ENCODE measurements around the gene STXBP4. TPM values are rescaled to one million over a fixed set of nuclear protein-coding genes. Genes with fewer than 3 reads are reported as not detected.
A peak's percentile ranks its signal among the peaks of the same experiment; 100 is the strongest.

The STXBP4 gene
- total and polyA plus RNA-seq, 2 experiments from 2014 or later: 25.0 to 52.1 TPM

GRCh38 chr17:55004484-55004883 lies 35.9 kb downstream of the STXBP4 start:
- no peaks in the 10 kb centered on the region for H3K36me3 ChIP-seq (ENCODE audit: insufficient read depth)
- H3K9me2 ChIP-seq (ENCODE audit: insufficient read depth): no peaks in the 10 kb centered on the region
- H3K4me2 ChIP-seq: no peak overlapping the region
- no peaks in the 10 kb centered on the region for H3K27me3 ChIP-seq (ENCODE audit: insufficient read depth)
- no peak overlapping the region for H3K4me3 ChIP-seq
- H3K4me1 ChIP-seq (ENCODE audit: insufficient read depth): 0 out of 2 replicates have a peak, but pooled peaks cover 4% of the 10 kb centered on the region
- no peak overlapping the region for H3K27ac Mint-ChIP-seq
- no peaks in the 10 kb centered on the region for H4K20me1 ChIP-seq (replicated peaks; ENCODE audit: insufficient read depth)
- H3K27ac ChIP-seq (ENCODE audit: low read depth): no peak overlapping the region
- no peak overlapping the region for H3K4me3 Mint-ChIP-seq
- H3K36me3 Mint-ChIP-seq (ENCODE audit: low read depth): no peaks in the 10 kb centered on the region; the same call in 2 of the 3 replicates
- peaks cover 2% of the 10 kb centered on the region for H3K27me3 Mint-ChIP-seq (ENCODE audit: insufficient read depth, low read depth, poor library complexity)
- TF ChIP-seq ETS1 (IDR thresholded peaks at IDR 0.05) (no peak), REST (IDR thresholded peaks at IDR 0.05; ENCODE audit: unreplicated experiment) (no peak), NANOG (IDR thresholded peaks at IDR 0.05; ENCODE audit: borderline replicate concordance) (no peak)
- ATAC-seq (peak; percentile 76), DNase-seq (ENCODE audit: low spot score) (no peak)
- no peak overlapping the region for H2AFZ ChIP-seq
- H3K79me2 ChIP-seq (replicated peaks; ENCODE audit: insufficient read depth): no peaks in the 10 kb centered on the region
- H3F3A ChIP-seq (replicated peaks; ENCODE audit: low read depth): no peaks in the 10 kb centered on the region
- H3K4me1 Mint-ChIP-seq: peaks cover 26% of the 10 kb centered on the region
- no peaks in the 10 kb centered on the region for H3K9me3 Mint-ChIP-seq

GRCh38 chr17:55005520-55005919 lies 37.0 kb downstream of the STXBP4 start:
- ATAC-seq (peak; percentile 71), DNase-seq (ENCODE audit: low spot score) (peak; percentile 73)
- Histone ChIP-seq H2AFZ (no peak overlapping the region), H3K79me2 (replicated peaks; ENCODE audit: insufficient read depth) (no peaks in the 10 kb centered on the region), H3K9me2 (ENCODE audit: insufficient read depth) (no peaks in the 10 kb centered on the region), H3K4me2 (no peak overlapping the region), H3K36me3 (ENCODE audit: insufficient read depth) (no peaks in the 10 kb centered on the region), H3K27ac (ENCODE audit: low read depth) (no peak overlapping the region), H3F3A (replicated peaks; ENCODE audit: low read depth) (no peaks in the 10 kb centered on the region), H3K27me3 (ENCODE audit: insufficient read depth) (no peaks in the 10 kb centered on the region), H3K4me3 (no peak overlapping the region), H4K20me1 (replicated peaks; ENCODE audit: insufficient read depth) (no peaks in the 10 kb centered on the region), H3K4me1 (ENCODE audit: insufficient read depth) (0 out of 2 replicates have a peak, but pooled peaks cover 4% of the 10 kb centered on the region)
- Mint-ChIP-seq H3K36me3 (ENCODE audit: low read depth) (no peaks in the 10 kb centered on the region; the same call in 2 of the 3 replicates), H3K27me3 (ENCODE audit: insufficient read depth, low read depth, poor library complexity) (peaks cover 2% of the 10 kb centered on the region), H3K4me1 (peaks cover 26% of the 10 kb centered on the region), H3K9me3 (no peaks in the 10 kb centered on the region), H3K4me3 (no peak overlapping the region), H3K27ac (no peak overlapping the region)
- no peak for TF ChIP-seq REST (IDR thresholded peaks at IDR 0.05; ENCODE audit: unreplicated experiment)
- no peak for TF ChIP-seq ZNF114 (CRISPR knock-in tag; IDR thresholded peaks at IDR 0.05)
- peak; percentile 59 to 62 for TF ChIP-seq CTCF (conservative IDR thresholded peaks at IDR 0.05; ENCODE audit: low read depth in 2 of 2)
